HepG2 (cell line): ENCODE data around the gene RAP2C. TPM values are rescaled to one million over a fixed set of nuclear protein-coding genes. Genes with fewer than 3 reads are reported as not detected.

Experiments
- CEBPB ChIP-seq: IDR thresholded peaks from 2 replicates; pipeline ENCODE4 v1.6.1; 2011; ENCODE audit warnings: low read depth, low read length, improper control_type of control experiment, borderline replicate concordance
- DMAP1 ChIP-seq: IDR thresholded peaks from 2 replicates; pipeline ENCODE4 v1.6.1; 2016
- GATAD2A ChIP-seq: IDR thresholded peaks from 2 replicates; pipeline ENCODE4 v1.6.1; 2016
- HMG20B ChIP-seq: conservative IDR thresholded peaks from 2 replicates; pipeline ENCODE4 v1.6.1; 2016; ENCODE audit warnings: missing genetic modification reagents, missing compliant biosample characterization
- KLF6 ChIP-seq: IDR thresholded peaks from 2 replicates; pipeline ENCODE4 v1.8.0; 2016; ENCODE audit warnings: missing biosample characterization, missing genetic modification reagents
- PHF8 ChIP-seq: sonication (generic); formaldehyde crosslinking; IDR thresholded peaks from 2 replicates; pipeline ENCODE4 v1.5.0; 2020; ENCODE audit warnings: missing genetic modification reagents
- SMC3 ChIP-seq: IDR thresholded peaks from 2 replicates; pipeline ENCODE4 v1.6.1; 2011; ENCODE audit warnings: low read length, improper control_type of control experiment
- SRF ChIP-seq: IDR thresholded peaks from 2 replicates; pipeline ENCODE4 v1.6.1; 2011; ENCODE audit warnings: mild to moderate bottlenecking, low read depth, low read length, moderate library complexity
- TBX3 ChIP-seq: fragments of 450-650 bp; IDR thresholded peaks from 2 replicates; pipeline ENCODE4 v1.6.1; 2017; ENCODE audit warnings: antibody characterized with exemption, mild to moderate bottlenecking, inconsistent platforms, borderline replicate concordance
- YEATS2 ChIP-seq: sonication (generic); formaldehyde crosslinking; IDR thresholded peaks from 2 replicates; pipeline ENCODE4 v1.4.0; 2020; ENCODE audit warnings: missing genetic modification reagents, borderline replicate concordance
- ZKSCAN5 ChIP-seq: sonication (generic); formaldehyde crosslinking; IDR thresholded peaks from 2 replicates; pipeline ENCODE4 v1.5.1; 2020; ENCODE audit warnings: mild to moderate bottlenecking, missing genetic modification reagents
- ZMAT3 ChIP-seq: sonication (generic); formaldehyde crosslinking; conservative IDR thresholded peaks from 2 replicates; pipeline ENCODE4 v1.7.0; 2021; ENCODE audit warnings: missing genetic modification reagents
- ZNF207 ChIP-seq: fragments of 450-650 bp; IDR thresholded peaks from 2 replicates; pipeline ENCODE4 v1.6.1; 2016; ENCODE audit warnings: antibody characterized with exemption, borderline replicate concordance
- ZNF296 ChIP-seq: sonication (generic); formaldehyde crosslinking; conservative IDR thresholded peaks from 2 replicates; pipeline ENCODE4 v1.5.0; 2020; ENCODE audit warnings: mild to moderate bottlenecking, missing genetic modification reagents
- ZNF431 ChIP-seq: sonication (generic); formaldehyde crosslinking; IDR thresholded peaks from 2 replicates; pipeline ENCODE4 v1.9.0; 2022; ENCODE audit warnings: missing genetic modification reagents, low read depth, mild to moderate bottlenecking, borderline replicate concordance
- ZNF446 ChIP-seq: sonication (generic); formaldehyde crosslinking; IDR thresholded peaks from 2 replicates; pipeline ENCODE4 v1.5.0; 2020; ENCODE audit warnings: mild to moderate bottlenecking, missing genetic modification reagents
- ZNF468 ChIP-seq: sonication (generic); formaldehyde crosslinking; IDR thresholded peaks from 2 replicates; pipeline ENCODE4 v1.8.0; 2022; ENCODE audit warnings: mild to moderate bottlenecking, moderate library complexity, missing genetic modification reagents
- ZNF776 ChIP-seq: sonication (generic); formaldehyde crosslinking; IDR thresholded peaks from 2 replicates; pipeline ENCODE4 v1.4.0; 2020; ENCODE audit warnings: mild to moderate bottlenecking, missing genetic modification reagents
- polyA plus RNA-seq, 8 experiments: library from polyadenylated mRNA; depleted of rRNA in 3 of 8; stranded (reverse) in 7 of 8; unstranded in 1 of 8; fragments of >200 nt; fragmentation: Illumina TruSeq in 4 of 8; extraction: Trizol in 4 of 8; gene quantifications; 2 replicates each; pipeline versions ENCODE4 v1.2.1 to v1.2.3, GENCODE V29; 2011 to 2016; ENCODE audit warnings: low read depth in 4 of 8, missing spikeins in 1 of 8, mixed read lengths in 1 of 8; ENCODE audit not compliant: insufficient read depth in 1 of 8
- total RNA-seq, 5 experiments: library from RNA; depleted of rRNA; stranded (reverse); fragments of >200 nt; fragmentation: Illumina TruSeq; extraction: Trizol; gene quantifications; 2 replicates each; pipeline ENCODE4 v1.2.3, GENCODE V29; 2016; ENCODE audit warnings: low read depth in 1 of 5
- TF ChIP-seq, protein P1 (sequence below): sonication (generic); formaldehyde crosslinking; IDR thresholded peaks from 2 replicates; pipeline ENCODE4 v1.5.0; 2020; ENCODE audit warnings: mild to moderate bottlenecking, missing genetic modification reagents, borderline replicate concordance
- TF ChIP-seq, protein P2 (sequence below): sonication (generic); formaldehyde crosslinking; IDR thresholded peaks from 2 replicates; pipeline ENCODE4; 2020; ENCODE audit warnings: missing genetic modification reagents, mild to moderate bottlenecking, borderline replicate concordance
- TF ChIP-seq, protein P3 (sequence below): fragments of 450-650 bp; IDR thresholded peaks from 2 replicates; pipeline ENCODE4 v1.6.1; 2017
- TF ChIP-seq, protein P4 (sequence below): IDR thresholded peaks from 2 replicates; pipeline ENCODE4 v1.6.1; 2018; ENCODE audit warnings: missing genetic modification reagents

Gene RAP2C
- total and polyA plus RNA-seq, 2 of the 13 experiments (the other 11 are each of a cell fraction or from before 2014, with no cell fraction given): 8.0 to 28.5 TPM

GRCh38 chrX:132217203-132218073 lies 1.8 kb downstream of the RAP2C start (continued):
- TF ChIP-seq, protein P1, sequence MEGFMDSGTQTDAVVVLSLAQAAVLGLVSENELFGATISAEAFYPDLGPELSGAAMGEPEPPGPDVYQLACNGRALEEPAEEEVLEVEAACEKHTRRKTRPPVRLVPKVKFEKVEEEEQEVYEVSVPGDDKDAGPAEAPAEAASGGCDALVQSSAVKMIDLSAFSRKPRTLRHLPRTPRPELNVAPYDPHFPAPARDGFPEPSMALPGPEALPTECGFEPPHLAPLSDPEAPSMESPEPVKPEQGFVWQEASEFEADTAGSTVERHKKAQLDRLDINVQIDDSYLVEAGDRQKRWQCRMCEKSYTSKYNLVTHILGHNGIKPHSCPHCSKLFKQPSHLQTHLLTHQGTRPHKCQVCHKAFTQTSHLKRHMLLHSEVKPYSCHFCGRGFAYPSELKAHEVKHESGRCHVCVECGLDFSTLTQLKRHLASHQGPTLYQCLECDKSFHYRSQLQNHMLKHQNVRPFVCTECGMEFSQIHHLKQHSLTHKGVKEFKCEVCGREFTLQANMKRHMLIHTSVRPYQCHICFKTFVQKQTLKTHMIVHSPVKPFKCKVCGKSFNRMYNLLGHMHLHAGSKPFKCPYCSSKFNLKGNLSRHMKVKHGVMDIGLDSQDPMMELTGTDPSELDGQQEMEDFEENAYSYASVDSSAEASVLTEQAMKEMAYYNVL (CRISPR knock-in tag): no peak
- TF ChIP-seq ZKSCAN5: no peak
- peak; percentile 16; the same call in 1 of the 2 replicates for TF ChIP-seq YEATS2 (CRISPR knock-in tag)
- TF ChIP-seq, protein P2, sequence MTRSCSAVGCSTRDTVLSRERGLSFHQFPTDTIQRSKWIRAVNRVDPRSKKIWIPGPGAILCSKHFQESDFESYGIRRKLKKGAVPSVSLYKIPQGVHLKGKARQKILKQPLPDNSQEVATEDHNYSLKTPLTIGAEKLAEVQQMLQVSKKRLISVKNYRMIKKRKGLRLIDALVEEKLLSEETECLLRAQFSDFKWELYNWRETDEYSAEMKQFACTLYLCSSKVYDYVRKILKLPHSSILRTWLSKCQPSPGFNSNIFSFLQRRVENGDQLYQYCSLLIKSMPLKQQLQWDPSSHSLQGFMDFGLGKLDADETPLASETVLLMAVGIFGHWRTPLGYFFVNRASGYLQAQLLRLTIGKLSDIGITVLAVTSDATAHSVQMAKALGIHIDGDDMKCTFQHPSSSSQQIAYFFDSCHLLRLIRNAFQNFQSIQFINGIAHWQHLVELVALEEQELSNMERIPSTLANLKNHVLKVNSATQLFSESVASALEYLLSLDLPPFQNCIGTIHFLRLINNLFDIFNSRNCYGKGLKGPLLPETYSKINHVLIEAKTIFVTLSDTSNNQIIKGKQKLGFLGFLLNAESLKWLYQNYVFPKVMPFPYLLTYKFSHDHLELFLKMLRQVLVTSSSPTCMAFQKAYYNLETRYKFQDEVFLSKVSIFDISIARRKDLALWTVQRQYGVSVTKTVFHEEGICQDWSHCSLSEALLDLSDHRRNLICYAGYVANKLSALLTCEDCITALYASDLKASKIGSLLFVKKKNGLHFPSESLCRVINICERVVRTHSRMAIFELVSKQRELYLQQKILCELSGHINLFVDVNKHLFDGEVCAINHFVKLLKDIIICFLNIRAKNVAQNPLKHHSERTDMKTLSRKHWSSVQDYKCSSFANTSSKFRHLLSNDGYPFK (CRISPR knock-in tag): peak; percentile 70; the same call in 1 of the 2 replicates
- TF ChIP-seq, protein P3, sequence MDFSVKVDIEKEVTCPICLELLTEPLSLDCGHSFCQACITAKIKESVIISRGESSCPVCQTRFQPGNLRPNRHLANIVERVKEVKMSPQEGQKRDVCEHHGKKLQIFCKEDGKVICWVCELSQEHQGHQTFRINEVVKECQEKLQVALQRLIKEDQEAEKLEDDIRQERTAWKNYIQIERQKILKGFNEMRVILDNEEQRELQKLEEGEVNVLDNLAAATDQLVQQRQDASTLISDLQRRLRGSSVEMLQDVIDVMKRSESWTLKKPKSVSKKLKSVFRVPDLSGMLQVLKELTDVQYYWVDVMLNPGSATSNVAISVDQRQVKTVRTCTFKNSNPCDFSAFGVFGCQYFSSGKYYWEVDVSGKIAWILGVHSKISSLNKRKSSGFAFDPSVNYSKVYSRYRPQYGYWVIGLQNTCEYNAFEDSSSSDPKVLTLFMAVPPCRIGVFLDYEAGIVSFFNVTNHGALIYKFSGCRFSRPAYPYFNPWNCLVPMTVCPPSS: no peak
- TF ChIP-seq, protein P4, sequence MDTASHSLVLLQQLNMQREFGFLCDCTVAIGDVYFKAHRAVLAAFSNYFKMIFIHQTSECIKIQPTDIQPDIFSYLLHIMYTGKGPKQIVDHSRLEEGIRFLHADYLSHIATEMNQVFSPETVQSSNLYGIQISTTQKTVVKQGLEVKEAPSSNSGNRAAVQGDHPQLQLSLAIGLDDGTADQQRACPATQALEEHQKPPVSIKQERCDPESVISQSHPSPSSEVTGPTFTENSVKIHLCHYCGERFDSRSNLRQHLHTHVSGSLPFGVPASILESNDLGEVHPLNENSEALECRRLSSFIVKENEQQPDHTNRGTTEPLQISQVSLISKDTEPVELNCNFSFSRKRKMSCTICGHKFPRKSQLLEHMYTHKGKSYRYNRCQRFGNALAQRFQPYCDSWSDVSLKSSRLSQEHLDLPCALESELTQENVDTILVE: no peak
- TF ChIP-seq ZNF207: no peak
- TF ChIP-seq ZNF431 (CRISPR knock-in tag): no peak
- no peak for TF ChIP-seq SRF
- no peak for TF ChIP-seq ZNF468 (CRISPR knock-in tag)
- 0 out of 2 replicates have a peak, but pooled peaks have one; percentile 28 for TF ChIP-seq ZNF446
- 0 out of 2 replicates have a peak, but pooled peaks have one; percentile 20 for TF ChIP-seq GATAD2A (CRISPR knock-in tag)
- no peak for TF ChIP-seq TBX3
- TF ChIP-seq CEBPB: no peak
- no peak for TF ChIP-seq ZMAT3 (CRISPR knock-in tag)
- peak; percentile 48; the same call in 1 of the 2 replicates for TF ChIP-seq DMAP1 (CRISPR knock-in tag)
- no peak for TF ChIP-seq ZNF296 (CRISPR knock-in tag)
- TF ChIP-seq SMC3: no peak
- peak; percentile 31; the same call in 1 of the 2 replicates for TF ChIP-seq PHF8 (CRISPR knock-in tag)
- no peak for TF ChIP-seq HMG20B (CRISPR knock-in tag)
- TF ChIP-seq KLF6 (CRISPR knock-in tag): no peak
- TF ChIP-seq ZNF776 (CRISPR knock-in tag): no peak
